Adipose tissue (tissue), 3 donors: ENCODE measurements around the gene CBLN4. TPM values are rescaled to one million over a fixed set of nuclear protein-coding genes. Genes with fewer than 3 reads are reported as not detected.

Source experiments
- H3K27ac ChIP-seq: one replicate; pipeline ENCODE4 v1.5.1; 2013; ENCODE audit warnings: low read depth, low read length
- WGBS, 3 donors: extraction: QIAGEN DNeasy Blood & Tissue Kit; methylation state at CpG; one replicate each; pipeline ENCODE4 v1.1.7; 2013; 5-methylcytosine and 5-hydroxymethylcytosine counted together
- polyA plus RNA-seq, 3 donors: library from polyadenylated mRNA; stranded (reverse); fragments of 200-250 nt; gene quantifications; one replicate each; pipeline ENCODE4 v1.2.3, GENCODE V29; 2013
- donor health status: healthy with polysubstance abuse.
- donor health status: Bipolar disorder and iron deficiency.
- donor health status: healthy.

CBLN4 gene
- polyA plus RNA-seq, 3 donors = 0.10 to 0.79 (median 0.15) TPM

GRCh38 chr20:55961376-55962330, 43.7 kb downstream of the CBLN4 start:
- H3K27ac ChIP-seq = no peak overlapping the region
- WGBS, 3 donors = 46 to 57% (median 55%) methylated on average over 5 of the region's 5 CpGs

- WGBS, 3 donors = 41 to 50% (median 47%) methylated on average over 2 of the region's 2 CpGs
- no peak overlapping the region for H3K27ac ChIP-seq
These were observed 52.1 kb downstream of the CBLN4 start for GRCh38 chr20:55953201-55953600.

- 55 to 60% (median 56%) methylated on average over 5 of the region's 5 CpGs for WGBS, 3 donors
- no peak overlapping the region for H3K27ac ChIP-seq
These were observed 57.6 kb downstream of the CBLN4 start for GRCh38 chr20:55947701-55948100.

Other genes with a start within 250 kb of the CBLN4 start
- gene MC3R, start 243.2 kb upstream of the CBLN4 start, polyA plus RNA-seq = not detected